DLD1 (cell line): ENCODE data around the gene ZNF552.

ENCODE experiments used
- in situ Hi-C: cut with HindIII; loops from 2 replicates; pipeline ENCODE4 v1.10.0; 2017; ENCODE audit warnings: low sequenced_read_pairs

Gene ZNF552

DNA sequence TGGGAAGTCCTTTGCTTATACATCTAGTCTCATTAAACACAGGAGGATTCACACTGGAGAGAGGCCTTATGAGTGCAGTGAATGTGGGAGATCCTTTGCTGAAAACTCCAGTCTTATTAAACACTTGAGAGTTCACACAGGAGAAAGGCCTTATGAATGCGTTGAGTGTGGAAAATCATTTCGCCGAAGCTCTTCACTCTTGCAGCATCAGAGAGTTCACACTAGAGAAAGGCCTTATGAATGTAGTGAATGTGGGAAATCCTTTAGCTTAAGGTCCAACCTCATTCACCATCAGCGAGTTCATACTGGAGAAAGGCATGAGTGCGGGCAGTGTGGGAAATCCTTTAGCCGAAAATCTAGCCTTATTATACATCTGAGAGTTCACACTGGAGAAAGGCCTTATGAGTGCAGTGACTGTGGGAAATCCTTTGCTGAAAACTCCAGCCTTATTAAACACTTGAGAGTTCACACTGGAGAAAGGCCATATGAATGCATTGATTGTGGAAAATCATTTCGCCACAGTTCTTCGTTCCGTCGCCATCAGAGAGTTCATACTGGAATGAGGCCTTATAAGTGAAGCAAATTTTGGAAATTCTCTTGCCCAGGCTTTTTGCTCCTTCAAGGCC lies 35.4 kb downstream of the ZNF552 start:
- in situ Hi-C loops, result no loop called here

DNA sequence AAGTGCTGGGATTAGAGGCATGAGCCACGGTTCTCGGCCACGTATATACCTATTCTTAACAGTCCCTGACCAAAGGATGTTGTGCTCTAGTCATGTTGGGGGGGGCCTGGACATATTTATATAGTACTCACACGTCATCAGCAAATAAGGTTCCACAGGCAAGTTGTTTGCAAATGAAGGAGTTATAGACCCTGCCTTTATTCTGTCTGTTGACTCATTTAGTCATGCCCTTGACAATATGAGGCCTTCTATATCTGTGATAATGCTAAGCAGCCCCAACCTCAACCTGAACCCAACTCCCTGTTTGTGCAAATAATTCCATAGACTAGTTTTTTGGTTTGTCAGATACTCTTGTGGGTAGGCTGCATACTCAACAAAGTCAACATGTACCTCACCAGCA lies 36.4 kb downstream of the ZNF552 start:
- in situ Hi-C loops, result no loop called here

DNA sequence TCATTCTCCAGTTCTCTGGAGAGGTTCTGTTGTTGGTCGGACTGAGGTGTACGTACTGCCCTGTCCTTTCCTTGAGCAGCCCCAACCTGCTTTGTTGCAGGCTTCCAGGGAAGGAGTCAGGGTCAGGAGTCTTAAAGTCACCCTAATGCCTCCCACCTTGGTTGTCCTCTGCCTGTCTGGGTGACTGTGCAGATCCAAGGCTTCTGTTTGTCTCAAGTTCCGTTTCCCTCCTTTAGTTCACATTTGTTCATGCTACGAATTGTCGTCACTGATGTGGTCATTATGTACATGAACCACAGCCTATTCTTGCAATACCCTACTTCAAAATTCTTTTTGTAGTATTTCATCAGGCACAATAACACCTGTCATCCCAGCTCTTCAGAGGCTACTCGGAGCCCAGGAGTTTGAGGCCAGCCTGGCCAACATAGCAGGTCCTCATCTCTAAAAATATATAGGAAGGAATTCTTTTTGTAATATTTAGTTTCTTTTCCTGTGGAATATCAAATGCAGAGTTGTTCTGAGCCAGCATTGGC lies 37.9 kb downstream of the ZNF552 start:
- in situ Hi-C loops, result no loop called here

DNA sequence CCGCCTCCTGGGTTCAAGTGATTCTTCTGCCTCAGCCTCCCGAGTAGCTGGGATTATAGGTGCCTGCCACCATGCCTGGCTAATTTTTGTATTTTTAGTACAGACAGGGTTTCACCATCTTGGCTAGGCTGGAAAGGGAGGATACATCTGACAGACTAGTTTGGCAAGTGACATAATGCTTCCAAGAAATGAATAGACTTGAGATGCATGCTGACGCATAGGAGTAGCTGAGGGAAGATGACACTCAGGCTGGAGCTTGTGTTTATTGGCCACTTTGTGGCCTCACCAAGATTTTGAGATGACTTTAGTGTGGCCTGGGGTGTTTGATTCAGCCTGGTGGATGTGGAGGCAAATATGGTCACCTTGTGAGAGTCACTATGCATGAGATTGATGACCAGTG lies 41.2 kb downstream of the ZNF552 start:
- in situ Hi-C loops, result no loop called here

DNA sequence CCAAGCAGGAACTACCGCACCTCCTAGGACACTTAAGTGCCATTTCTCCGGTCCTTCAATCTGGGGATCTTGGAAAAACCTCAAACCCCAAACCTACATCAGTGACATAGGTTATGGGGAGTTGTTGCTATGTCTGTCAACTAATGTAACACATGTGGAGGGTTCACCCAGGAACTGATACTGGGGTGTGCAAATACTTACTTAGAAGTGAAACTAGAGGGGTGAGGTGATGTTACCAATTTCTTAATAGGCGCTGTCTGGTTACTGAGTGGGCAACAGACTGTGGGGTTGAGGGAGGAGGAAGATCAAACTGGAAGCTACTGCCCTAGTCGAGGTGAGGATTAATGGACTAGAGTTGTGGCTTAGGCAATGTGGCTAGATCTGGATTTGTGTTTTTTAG lies 43.3 kb downstream of the ZNF552 start:
- in situ Hi-C loops, result no loop called here

DNA sequence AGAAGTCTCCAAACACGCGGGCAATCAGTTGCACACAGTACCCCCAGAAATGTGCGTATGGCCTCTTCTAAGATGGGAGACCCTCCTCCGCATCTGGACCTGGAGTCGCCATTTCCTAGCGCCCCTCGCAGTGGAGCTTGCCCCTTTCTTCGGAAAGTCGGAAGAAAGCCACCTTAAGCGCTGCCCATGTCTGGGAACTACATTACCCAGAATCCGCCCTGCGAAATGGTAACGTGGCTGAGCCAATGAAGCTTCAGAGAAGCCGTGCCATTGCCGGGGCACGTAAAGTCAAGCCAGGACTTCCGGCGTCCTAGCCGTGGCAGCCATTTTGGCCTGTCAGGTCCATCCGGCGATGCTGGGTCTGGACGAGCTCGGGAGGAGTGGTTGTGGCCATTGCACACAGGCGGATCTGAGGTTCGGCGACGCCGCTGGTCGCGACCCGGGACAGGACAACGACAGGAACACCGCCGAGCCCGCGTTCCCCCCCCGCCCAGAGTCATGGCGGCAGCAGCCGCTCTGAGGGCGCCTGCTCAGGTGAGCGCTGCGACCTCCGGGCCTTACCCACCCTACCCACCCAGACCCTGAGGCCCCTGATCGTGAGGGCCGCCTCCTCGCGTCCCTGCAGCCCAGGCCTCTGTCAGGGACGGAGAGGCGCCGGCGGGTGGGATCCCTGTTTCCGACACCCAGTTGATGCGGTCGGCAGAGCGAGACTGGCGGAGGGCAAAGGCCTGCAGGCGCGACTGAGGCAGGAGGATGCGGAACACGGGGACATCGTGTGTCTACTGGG lies 45.2 kb downstream of the ZNF552 start, which contains the start of gene ZNF586:
TSS of gene ZNF586 (plus strand) at position 332 of the 787 bp plus-strand sequence. CDS start at position 499, 167 bp downstream.
- in situ Hi-C loops, result no loop called here

DNA sequence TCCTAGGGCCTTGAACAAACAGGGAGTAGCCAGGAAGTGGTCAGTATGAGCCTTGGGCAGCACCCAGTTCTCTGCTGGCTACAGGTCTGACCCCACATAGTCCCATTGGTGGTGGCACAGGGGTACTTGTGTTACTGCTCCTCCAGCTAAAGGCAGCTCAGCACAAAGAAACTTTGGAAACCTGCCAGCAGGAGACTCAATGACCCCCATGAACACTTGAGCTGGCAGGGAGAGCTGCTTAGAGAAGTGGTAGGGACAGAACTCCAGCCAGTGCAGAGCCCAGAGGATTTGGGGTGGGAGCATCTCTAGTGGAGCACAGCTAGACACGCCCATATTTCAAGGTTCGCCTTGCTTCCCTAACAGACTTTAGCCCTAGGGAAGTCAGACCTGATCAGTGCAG lies 55.6 kb downstream of the ZNF552 start:
- in situ Hi-C loops, result no loop called here

DNA sequence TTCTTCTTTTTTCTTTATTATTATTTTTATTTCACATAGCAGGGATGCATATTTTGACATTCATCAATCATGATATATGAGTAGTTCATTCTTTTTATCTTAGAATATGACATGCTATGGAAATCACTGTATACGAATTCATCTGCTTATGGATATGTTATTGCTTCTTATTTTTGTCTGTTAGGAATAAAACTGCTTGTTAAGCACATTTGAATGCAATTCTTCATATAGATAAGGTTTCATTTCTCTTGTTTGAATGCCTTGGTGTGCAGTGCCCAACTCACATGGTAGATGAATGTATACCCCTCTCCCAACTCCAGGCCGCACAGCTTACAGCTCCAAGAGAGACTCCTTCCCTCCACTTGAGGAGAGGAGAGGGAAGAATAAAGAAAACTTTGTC lies 56.8 kb downstream of the ZNF552 start:
- in situ Hi-C loops, result no loop called here
